Breast epithelium (tissue), 3 donors: Measurements from ENCODE around the gene TRIM31.

Experiments
- POLR2A ChIP-seq: fragments of 450-650 bp; IDR thresholded peaks from one replicate; pipeline ENCODE4 v1.6.1; 2016; ENCODE audit warnings: antibody characterized with exemption, mild to moderate bottlenecking, moderate library complexity
- POLR2AphosphoS5 ChIP-seq, 3 donors: sonication (generic); formaldehyde crosslinking; IDR thresholded peaks; one replicate each; pipeline ENCODE4 v1.6.1; 2017; ENCODE audit warnings: antibody characterized with exemption in 3 of 3
- TF ChIP-seq, protein P1 (sequence below), 3 donors: fragments of 450-650 bp; IDR thresholded peaks; one replicate each; pipeline ENCODE4 v1.5.1; 2016 to 2017; ENCODE audit warnings: antibody characterized with exemption in 3 of 3, mild to moderate bottlenecking in 3 of 3, moderate library complexity in 3 of 3

DNA sequence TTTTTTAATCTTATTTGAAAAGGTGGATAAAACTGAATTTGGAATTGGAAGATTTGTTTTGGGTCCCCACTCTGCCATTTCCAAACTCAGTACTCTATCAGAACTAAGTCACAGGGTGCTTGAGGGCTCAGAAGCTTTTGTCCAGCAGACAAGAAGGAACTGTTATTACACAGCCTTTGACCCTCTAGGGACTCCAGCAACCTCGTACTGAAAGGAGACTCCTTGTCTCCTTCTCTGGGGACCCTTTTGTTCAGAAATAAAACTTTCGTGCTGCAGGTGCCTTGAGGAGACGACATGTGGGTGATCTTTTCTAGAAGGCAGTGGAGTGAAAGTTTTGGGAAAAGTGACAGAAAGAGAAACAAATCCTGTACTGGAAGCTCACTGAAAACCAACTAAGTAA lies 59.2 kb downstream of the TRIM31 start:
- TF ChIP-seq POLR2AphosphoS5 (IDR thresholded peaks at IDR 0.05) (no peak), POLR2A (no peak)
- TF ChIP-seq, protein P1, sequence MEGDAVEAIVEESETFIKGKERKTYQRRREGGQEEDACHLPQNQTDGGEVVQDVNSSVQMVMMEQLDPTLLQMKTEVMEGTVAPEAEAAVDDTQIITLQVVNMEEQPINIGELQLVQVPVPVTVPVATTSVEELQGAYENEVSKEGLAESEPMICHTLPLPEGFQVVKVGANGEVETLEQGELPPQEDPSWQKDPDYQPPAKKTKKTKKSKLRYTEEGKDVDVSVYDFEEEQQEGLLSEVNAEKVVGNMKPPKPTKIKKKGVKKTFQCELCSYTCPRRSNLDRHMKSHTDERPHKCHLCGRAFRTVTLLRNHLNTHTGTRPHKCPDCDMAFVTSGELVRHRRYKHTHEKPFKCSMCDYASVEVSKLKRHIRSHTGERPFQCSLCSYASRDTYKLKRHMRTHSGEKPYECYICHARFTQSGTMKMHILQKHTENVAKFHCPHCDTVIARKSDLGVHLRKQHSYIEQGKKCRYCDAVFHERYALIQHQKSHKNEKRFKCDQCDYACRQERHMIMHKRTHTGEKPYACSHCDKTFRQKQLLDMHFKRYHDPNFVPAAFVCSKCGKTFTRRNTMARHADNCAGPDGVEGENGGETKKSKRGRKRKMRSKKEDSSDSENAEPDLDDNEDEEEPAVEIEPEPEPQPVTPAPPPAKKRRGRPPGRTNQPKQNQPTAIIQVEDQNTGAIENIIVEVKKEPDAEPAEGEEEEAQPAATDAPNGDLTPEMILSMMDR (IDR thresholded peaks at IDR 0.05) = no peak
